ENCODE measurements around the gene PAPPA.

DNA sequence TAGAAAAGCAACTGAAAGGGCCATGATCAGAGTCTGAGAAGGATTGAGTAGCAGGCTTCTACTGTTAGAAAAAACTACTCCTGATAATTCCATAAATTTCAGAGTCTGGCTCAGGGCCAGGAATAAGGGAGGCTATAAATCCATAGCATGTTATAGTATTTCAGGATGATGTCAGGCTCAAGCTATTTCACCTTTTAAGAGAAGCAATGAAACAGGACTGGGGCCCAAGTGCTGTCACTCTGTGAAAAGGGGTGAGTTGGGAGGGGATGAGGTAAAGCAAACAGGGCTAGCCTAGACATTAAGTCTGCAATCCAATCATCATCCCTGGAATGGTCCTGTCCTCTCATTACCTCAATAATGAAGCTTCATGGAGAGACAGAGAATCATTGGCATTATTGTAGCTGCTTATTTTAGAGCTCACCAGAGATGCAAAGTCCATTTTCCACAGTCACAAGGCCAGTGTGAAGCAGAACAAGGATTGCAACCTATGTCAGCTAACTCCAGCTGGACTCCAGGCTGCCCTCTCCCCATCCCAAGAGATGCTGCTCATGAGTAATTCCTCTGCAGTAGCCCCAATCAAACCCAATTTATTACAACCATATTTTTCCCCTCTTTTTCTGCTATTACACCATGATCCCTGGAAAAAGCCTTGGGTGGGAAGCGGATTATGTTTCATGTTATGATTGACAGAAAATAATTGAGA, 56.0 kb downstream of the PAPPA start:
- no peak for TF ChIP-seq CTCF (IDR thresholded peaks at IDR 0.05 in 2 of 3, conservative IDR thresholded peaks at IDR 0.05 in 1 of 3; ENCODE audit: borderline replicate concordance in 1 of 3, insufficient read depth in 1 of 3, low read depth in 2 of 3, low read length in 2 of 3)
- no peak for TF ChIP-seq YY1 (IDR thresholded peaks at IDR 0.05; ENCODE audit: extremely low read depth, insufficient replicate concordance, low read depth, low read length)
- TF ChIP-seq EZH2phosphoT487 (IDR thresholded peaks at IDR 0.05; ENCODE audit: borderline replicate concordance) = no peak
- TF ChIP-seq EZH2 (IDR thresholded peaks at IDR 0.05) = no peak
- TF ChIP-seq EGR1 (IDR thresholded peaks at IDR 0.05; ENCODE audit: low read depth) = no peak
- no peak for TF ChIP-seq JUND (IDR thresholded peaks at IDR 0.05)
- TF ChIP-seq POLR2A (IDR thresholded peaks at IDR 0.05; ENCODE audit: borderline replicate concordance, extremely low read depth, insufficient read depth, insufficient read length) = no peak
- no peak for TF ChIP-seq SP1 (IDR thresholded peaks at IDR 0.05; ENCODE audit: low read depth)
- TF ChIP-seq MAX (IDR thresholded peaks at IDR 0.05) = no peak
- TF ChIP-seq REST (IDR thresholded peaks at IDR 0.05; ENCODE audit: low read depth) = no peak
- TF ChIP-seq SIN3A (IDR thresholded peaks at IDR 0.05; ENCODE audit: low read depth) = no peak
